GM21390 (cell line): ENCODE results near the gene SCUBE2.

Experiments
- ATAC-seq: cut with Tn5 transposase; IDR thresholded peaks from one replicate; pipeline ENCODE4 v1.9.1; 2021; ENCODE audit not compliant: unreplicated experiment

Gene SCUBE2

GRCh38 chr11:8971924-8972316 lies 119.5 kb downstream of the SCUBE2 start:
- ATAC-seq = no peak

GRCh38 chr11:8971196-8971923 lies 120.0 kb downstream of the SCUBE2 start:
- no peak for ATAC-seq
